ENCODE data around the gene RASAL2.

GRCh38 chr1:178119628-178120027 is 25.7 kb downstream of the RASAL2 start:
- no peak for TF ChIP-seq POLR2A (IDR thresholded peaks at IDR 0.05)
- no peak for TF ChIP-seq CTCF (IDR thresholded peaks at IDR 0.05 in 8 of 11, conservative IDR thresholded peaks at IDR 0.05 in 3 of 11)

All from spleen (tissue), 7 donors.